GM21515 (cell line): ENCODE results near the gene ASB4.

Experiments
- ATAC-seq: cut with Tn5 transposase; IDR thresholded peaks from one replicate; pipeline ENCODE4 v1.9.1; 2021; ENCODE audit not compliant: unreplicated experiment

Gene ASB4

DNA sequence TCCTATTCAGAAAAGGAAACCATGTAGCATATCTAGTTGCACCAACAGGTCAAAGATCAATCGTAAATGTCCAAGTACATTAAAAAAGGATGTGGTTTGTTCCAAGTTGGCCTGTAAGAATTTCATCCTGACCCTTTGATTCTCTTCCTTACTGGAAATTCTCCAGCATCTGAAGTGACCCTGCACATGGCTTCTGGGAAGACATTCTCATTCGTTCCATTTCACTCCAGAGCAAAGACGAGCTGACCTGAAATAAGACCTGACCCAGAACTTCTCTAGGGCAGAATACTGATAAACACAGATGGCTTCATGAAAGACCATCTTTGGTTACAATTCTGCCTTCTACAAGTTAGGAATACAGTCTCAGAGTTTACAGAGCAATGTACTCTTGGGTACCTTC lies 39.8 kb downstream of the ASB4 start:
- ATAC-seq: no peak

DNA sequence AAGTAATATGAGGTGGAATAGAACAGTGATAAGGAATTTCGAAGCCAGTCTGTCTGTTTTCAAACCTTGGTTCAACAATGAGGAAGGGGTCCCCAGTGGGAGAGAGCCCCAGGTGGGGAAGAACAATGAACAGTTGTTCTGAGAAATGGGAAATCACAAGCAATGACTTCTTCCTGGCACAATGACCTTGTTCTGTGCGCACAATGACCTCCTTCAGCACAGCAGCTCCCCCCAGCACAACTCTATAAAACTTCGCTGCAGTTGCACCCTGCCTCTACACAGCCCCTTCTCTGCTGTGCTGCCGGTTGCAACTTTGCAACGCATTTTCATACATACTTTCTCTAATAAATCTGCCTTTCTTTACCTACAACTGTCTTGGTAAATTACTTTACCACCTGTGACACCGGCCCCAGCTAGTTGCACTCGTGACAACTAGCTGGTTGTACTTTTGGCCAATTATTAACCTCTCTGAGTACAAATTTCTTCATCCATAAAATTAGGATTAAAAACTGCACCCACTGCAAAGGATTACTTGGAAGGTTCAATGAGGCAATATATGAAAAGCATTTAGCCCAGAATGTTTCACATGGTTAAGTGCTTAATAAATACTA lies 40.5 kb downstream of the ASB4 start:
- ATAC-seq: no peak

DNA sequence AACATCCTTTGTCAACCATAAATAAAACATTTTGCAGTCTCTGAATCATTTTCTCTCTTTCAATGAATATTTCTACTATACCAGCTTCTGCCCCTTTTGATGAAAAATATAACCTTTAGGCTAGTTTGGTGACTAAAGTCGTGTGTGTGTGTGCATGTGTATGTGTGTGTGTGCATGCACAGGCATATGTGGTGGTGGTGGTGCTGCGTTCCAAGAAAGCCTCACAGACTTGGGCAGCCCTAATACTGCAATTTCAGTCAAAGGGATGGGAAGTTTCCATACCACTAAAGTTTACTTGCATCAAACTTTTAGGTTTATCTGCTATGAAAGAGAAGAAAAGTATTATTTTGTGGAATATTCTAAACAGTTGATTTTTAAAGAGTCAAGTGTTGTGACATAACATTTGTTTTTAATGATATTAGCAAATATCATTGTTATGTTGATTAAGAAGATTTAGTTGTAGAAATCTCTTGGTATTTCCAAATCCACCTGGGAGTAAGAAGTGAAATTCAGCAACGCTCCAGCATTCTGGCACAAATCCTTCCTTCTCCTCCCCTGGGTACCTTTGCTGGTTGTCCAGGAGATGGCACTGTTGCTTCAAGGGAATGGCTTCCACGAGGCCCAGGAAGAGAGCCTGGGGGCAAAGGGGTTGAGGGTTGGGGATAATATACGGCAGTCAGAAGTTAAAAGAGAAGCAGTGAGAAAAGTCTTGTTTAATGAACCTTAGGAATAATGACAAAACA lies 41.5 kb downstream of the ASB4 start:
- ATAC-seq: peak; percentile 70

DNA sequence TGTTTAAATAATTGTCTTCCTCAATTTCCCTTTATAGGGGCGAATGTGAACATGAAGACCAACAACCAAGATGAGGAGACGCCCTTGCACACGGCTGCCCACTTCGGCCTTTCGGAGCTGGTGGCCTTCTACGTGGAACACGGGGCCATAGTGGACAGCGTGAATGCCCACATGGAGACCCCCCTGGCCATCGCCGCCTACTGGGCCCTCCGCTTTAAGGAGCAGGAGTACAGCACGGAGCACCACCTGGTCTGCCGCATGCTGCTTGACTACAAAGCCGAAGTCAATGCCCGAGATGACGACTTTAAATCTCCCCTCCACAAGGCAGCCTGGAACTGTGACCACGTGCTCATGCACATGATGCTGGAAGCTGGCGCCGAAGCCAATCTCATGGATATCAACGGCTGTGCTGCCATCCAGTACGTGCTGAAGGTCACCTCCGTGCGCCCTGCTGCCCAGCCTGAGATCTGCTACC lies 42.1 kb downstream of the ASB4 start:
- no peak for ATAC-seq

DNA sequence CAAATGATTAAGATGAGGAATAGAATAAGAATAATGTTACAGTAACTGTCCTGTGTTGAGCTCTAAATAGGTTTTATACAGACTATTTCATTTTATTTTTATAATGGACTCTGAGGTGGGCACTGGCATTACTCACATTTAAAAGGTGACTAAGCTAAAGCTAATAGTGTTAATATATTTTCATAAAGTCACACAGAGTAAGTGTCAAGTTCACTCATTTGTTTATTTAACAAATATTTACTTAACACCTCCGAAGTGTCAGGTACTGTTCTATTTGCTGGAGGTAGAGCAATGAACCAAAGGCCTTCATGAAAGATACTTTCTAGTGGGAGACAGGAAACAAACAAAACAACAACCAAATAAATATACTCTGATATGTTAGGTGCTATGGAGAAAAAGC lies 44.0 kb downstream of the ASB4 start:
- ATAC-seq: no peak

DNA sequence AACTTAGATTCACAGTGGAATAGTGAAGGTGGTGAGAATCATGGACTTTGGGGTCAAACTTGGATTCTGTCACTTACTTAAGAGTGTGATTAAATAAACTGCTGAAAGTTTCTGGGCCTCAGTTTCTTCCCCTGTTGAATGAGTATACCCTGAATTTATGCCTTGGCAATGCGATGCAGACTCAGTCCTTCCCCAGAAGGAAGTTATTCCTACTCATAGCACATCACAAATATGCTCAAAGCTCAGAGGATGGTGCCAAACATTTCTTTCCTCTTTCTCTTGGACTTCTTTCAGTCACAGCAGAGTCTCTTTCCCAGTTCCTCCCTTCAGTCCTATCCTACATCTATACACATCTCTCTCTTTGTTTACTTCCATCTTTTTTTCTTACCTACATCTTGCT lies 45.1 kb downstream of the ASB4 start:
- ATAC-seq: no peak

DNA sequence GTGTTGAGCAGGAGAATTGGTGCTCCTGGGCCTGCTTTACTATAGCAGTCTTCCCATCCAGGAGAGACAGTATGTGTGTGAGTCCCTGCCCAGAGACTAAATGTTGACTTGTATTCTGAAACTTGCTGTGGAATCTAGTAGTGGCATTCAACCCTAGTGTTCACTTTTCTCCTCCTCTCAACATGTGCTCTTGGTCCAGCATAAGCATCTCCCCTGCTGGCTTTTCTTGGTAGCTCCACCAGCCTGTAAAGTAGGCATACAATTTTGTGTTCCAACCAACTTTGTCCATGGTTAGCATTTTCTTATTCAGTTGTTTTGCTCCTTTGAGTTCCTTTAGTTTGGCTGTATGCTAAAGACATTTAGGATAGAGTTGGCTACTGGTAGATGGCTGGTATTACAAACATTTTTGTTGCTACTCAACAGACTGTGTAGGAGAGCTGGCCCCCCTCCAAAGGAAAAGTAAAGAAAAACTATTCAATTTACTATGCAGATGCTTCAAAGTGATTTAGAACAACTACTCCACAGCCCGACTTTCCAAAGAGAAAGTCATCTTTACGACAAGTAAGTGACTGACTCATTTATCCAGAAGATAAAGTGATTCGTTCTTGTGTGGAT lies 46.0 kb downstream of the ASB4 start:
- ATAC-seq: no peak

DNA sequence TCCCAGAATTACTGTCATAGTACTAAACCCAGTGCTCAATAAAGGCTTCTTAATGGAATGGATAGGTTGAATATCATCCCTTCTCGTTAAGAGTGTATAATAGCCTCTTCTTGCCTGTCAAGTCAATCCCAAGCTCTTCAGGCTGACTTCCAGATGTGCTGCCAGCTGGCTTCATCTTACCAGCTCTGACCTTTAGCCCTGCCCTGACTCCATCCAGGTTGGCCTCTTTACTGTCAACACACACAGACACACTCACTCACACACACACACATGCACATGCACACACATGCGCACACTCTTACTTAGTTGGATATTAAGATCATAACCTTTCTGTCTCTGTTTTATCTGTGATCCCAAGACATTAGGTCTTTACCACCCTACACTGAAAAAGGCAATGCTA lies 49.1 kb downstream of the ASB4 start:
- no peak for ATAC-seq

DNA sequence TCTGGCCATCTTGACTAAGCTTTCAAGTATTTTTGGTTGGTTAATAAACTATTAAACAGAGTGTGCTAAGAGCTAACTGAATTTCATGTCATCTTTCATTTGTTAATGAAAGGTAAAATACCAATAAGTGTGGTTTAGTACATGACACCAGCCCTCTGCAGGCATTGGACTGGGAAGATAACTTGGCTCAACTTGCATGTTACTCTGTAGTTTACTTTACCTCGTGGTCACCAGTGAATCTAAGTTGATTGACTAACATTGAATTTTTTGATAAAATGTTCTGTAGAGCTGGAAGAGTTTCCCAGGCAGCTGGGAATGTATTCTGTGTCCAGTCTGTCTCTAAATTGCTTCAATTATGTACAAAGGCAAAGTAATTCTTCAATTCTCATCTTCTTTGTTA lies 49.9 kb downstream of the ASB4 start:
- no peak for ATAC-seq

DNA sequence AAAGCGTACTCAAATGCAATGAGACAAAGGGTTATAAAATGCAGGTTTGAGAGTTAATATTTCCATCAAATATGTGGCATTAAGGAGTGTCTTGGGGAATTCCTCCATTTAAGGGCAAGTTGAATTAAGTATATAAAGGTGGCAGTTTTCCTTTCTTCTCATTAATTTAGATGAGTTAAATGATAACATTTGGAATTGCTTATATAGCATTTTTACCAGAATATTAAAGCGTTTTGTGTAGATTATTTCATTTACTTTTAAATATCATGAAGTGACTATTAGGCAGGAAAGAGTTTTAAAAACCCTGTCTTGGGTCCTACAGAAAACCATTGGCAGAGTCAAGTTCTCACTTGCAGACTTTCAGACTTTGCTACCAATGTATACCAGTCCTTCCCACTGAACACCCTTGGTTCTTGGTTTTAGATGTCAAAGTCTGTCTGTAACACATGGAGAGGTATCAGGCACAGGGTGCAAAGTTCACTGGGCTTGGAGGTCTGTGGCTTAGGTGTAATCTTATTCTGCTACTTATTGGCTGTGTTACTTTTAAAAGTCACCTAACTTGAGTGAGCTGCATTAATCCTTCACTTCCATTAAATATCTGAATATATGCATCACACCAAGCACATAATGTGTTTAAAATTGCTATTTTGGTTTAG lies 51.0 kb downstream of the ASB4 start:
- no peak for ATAC-seq

DNA sequence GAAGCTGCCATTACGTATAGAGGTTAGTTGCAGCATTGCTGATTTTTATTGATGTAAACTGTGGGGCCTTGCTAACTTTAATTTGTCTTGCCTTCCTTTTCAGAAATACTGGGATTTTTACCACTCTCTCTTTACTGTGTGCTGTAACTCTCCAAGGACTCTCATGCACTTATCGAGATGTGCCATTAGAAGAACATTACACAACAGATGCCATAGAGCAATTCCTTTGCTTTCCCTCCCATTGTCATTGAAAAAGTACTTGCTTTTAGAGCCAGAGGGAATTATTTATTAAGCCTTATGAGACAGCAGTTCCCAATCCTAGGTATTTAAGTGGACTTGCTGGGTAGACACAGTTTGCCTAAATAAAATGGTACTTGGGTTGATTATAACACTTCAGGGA lies 51.7 kb downstream of the ASB4 start:
- ATAC-seq: no peak

DNA sequence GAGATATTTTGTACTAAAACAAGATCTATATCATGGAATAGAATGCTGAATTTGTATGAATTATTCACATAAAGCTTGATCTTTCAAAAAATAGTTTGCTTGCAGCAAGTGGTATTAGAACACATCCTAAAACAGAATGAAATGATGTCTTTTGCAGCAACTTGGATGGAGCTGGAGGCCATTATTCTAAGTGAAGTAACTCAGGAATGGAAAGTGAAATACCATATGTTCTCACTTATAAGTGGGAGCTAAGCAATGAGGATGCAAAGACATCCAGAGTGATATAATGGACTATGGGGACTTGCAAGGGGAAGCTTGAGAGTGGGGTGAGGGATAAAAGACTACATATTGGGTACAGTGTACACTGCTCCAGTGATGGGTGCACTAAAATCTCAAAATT lies 53.7 kb downstream of the ASB4 start:
- ATAC-seq: no peak

DNA sequence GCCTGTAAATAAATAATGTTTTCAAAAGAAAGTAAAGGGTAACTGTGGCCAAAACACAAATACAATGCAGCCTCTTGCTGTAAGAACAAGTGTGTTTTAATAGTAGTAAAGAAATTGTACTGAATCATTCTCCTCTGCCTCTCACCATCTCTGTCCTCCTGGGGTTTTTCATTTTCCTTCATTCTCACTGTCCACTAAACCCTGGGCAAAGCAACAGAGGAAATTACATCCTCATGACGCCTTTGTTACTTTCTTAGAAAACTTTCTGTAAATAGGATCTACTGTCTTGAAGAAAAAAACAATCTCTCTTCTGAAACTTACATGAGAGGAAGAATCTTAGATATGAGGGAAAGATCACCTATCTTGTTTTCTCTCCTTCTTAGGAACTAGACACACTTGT lies 54.6 kb downstream of the ASB4 start:
- no peak for ATAC-seq

DNA sequence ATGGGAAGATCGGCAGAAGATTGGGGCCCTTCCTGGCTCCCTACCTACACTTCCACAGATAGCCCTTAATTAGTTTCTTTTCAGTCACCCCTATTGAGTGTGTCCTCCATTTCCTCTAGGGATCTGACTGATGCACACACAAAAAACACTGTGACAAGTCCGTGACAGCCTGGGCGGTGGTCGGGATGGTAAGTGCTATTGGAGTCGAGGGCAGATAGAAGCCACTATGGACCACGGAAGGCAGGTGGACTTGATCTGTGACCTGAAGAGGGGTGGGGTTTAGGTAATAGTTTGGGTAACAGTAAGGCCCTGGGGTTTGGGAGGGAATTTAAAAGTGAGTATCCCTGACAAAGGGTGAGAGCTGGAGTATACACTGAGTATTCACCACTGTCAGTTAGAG lies 57.6 kb downstream of the ASB4 start:
- ATAC-seq: no peak

DNA sequence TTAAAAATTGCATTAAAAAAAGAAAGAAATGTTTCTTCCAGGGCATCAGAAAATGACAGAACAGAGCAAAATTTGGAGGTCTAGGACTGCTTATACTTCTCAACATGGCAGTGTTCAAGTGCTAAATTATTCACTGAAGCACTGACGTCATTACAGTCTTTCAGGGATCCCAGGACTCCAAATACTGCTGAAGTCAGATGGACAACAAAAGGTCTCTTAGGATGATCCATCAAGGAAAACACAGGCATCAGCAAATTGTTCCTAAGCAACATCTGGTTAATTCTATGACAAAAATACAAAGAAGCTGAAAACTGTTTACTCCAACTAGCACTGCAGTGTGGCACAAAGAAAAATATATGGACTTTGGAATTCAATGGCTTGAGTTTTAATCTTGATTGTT lies 58.4 kb downstream of the ASB4 start:
- ATAC-seq: no peak

DNA sequence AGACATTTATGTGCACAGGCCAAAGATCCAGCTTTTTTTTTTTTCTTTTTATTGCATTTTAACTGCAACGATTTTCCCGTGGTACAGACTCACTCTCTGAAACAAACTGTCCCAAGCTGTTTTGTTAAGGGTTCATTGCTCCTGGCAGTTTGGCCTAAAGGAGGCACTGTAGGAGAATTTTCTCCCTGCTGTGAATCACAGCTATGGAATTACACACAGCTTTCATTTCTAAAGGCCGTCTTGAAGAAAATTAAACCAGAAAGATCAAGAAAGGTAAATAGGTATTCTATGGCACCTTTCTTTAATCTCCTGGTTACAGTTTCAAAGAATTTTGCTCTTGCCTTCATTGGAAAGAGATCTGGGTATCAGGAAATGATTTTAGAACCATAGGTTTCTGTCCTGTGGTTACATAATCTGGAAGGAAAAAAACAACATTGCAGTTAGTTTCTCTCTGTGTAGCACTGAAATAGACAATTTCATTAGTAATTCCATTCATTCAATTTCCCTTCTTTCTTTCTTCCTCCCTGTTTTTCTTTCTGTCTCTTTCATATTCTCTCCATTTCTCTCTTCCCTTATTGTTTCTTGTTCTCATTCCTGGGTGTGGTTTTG lies 59.4 kb downstream of the ASB4 start:
- no peak for ATAC-seq

DNA sequence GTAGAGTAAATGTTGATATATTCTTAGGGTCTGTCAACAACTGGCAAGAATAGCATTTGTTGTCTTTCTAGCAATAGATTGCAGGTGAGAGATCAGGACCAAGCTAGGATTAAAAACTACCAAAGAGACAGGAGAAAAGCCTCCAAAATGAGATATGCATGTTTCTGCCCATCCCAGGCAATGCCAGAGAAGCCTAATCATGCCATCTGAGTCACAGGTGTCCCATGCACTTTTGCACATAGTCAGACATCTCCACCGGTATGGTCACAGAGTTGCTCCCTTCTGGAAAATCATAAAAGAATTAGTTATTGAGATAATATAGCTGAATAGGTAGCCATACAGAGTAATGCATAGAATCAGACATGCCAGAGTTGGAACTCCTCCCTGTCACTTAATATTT lies 59.9 kb downstream of the ASB4 start:
- ATAC-seq: no peak

DNA sequence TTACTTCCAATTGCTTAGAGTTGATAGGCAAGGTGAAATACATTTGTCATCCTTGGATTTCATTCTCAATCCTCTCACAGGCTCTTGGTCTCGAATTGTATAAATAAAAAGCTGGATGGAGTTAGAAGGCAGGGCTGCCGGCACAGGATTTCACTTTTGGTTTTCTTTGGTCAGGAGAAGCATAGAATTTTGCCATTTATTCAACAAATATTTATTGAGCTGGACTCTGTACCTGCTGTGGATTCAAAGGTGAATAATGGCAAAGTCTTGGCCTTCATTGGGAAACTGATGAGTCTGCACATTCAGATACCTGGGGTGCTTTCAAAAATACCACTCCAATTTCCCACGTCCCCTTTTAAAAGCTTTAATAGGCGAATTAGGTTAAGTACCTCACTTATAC lies 60.9 kb downstream of the ASB4 start:
- no peak for ATAC-seq

DNA sequence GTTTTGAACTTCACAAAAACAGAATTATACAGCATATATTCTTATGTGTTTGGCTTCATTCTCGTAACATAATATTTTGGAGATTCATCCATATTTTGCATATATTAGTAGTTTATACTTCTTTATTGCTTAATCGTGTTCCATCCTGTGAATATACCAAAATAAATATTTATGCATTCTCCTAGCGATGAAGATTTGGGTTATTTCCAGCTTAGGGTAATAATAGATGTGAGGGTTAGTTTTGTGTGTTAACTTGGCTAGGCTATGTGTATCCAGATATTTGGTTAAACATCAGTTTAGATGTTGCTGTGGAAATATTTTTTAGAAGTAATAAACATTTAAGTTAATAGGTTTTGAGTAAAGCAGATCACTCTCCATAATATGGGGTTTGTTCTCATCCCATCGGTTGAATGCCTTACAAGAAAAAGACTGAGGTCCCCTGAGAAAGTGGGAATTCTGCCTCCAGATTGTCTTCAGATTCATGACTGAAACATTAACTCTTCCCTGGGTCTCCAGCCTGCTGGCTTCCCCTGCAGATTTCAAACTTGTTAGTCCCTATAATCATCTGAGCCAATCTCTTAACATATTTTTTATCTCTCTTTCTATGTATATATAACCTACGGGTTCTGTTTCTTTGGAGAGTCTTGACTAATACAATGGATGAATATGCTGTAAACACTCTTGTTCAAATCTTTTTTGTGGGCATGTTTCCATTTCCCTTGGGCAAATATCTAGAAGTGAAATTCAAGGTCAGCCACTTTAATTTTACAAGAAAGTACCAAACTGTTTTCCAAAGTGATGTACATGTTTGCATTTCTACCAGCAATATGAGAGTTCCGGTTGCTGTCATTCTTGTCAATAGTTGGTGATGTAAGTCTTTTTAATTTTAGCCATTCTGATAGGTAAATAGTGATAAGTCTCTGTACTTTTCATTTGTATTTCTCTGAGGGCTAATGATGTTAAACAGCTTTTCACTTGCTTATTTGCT lies 61.9 kb downstream of the ASB4 start:
- no peak for ATAC-seq

DNA sequence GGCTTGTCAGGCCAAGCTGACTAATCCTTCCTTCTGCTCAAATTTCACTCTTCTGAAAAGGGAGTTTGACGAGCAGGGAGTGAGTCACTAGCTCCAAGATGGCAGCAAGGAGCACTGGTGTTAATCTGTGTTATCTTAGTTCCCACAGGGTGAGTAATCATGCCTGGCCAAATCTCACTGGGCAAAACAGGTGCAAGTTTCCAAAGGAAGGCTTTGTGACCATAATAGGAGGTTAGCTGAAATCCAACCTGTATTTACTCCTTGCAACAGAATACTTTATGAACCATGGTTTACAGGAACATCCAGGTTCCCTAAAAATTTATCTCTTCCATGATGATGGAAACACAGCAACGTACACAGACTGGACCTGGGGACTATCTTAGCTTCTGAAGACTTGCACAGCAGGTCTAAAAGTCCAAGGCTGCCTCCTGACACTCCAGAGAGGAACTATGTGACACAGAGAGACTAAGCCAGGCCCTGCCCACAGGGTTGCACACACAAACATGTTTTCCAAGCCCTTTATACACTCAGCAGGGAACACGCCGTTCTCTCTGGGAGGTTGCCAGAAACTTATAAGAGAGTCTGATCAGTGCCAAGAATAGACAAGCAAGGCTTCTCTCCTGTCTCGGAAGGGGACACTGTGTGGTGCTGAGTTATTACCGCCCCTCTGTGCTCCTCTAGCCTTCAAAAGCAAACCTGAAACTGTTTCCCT lies 64.2 kb downstream of the ASB4 start:
- ATAC-seq: no peak
